SK-MEL-5 (cell line): ENCODE measurements around the gene MPP1. TPM values are rescaled to one million over a fixed set of nuclear protein-coding genes. Genes with fewer than 3 reads are reported as not detected.
A peak's percentile ranks its signal among the peaks of the same experiment; 100 is the strongest.

Source experiments
- DNase-seq: peaks from one replicate; pipeline ENCODE4 v3.0.0-alpha.2; 2016; ENCODE audit warnings: low read depth, low spot score
- in situ Hi-C: cut with HindIII; loops from 2 replicates; pipeline ENCODE4 v1.10.0; 2016; ENCODE audit warnings: low sequenced_read_pairs, high pct_unique_total_duplicates, low pct_unique_long_range_greater_than_20kb
- small RNA-seq, 2 experiments: library from RNA; depleted of rRNA; stranded (forward); fragments of <200 nt; gene quantifications; one replicate each; pipeline ENCODE3, GENCODE V24; 2014
- total RNA-seq: library from RNA; depleted of rRNA; stranded (reverse); fragments of >200 nt; shearing (Covaris generic); gene quantifications from 2 replicates; pipeline ENCODE4 v1.2.3, GENCODE V29; 2014; rRNA removed

Gene MPP1
- total RNA-seq, 1 experiment from 2014 or later = 7.9 TPM

DNA sequence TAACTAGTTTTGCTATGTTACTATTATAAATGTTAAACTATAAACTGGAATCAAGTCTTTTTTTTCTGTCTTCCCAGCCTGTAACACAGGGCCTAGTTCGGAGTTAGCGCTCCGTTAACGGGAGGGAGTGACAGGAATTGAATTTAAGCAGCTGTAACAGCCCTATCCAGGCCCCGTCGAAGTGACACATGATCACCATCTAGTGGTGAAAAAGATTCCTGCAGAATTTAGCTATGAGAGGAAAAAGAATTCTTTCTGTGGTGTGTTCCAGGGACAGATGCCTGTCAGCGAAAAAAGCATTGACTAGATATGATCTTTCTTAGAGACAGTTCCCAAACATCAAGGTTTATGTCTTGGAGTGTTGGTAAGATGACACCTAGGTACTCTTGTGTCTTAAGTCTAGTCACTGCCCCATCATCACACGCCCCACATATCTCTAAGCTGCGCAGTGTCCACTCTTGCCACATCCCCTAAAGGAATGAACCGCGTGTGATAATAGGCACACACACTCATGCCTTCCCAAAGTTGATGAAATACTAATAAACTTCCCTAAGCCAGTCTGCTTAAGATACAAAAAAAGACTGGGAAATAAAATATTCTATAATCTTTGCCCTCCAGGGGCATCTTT lies 56.5 kb downstream of the MPP1 start:
- in situ Hi-C loops = no loop called here
- DNase-seq = peak; percentile 69

DNA sequence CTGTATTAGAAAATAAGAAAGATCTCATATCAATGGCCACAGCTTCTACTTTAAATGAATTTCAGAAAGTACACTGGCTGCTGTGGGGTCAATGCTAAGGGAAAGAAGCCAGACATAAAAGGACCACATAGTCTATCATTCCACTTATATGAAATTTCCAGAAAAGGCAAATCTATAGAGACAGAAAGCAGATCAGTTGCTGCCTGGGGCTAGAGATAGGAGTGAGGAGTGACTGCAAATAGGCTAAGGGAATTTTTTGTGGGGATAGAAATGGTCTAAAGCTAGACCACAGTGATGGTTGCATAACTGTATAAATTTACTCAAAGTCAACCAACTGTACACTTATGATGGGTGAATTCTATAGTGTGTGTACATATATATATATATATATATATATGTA lies 62.7 kb downstream of the MPP1 start:
- in situ Hi-C loops = no loop called here
- no peak for DNase-seq

DNA sequence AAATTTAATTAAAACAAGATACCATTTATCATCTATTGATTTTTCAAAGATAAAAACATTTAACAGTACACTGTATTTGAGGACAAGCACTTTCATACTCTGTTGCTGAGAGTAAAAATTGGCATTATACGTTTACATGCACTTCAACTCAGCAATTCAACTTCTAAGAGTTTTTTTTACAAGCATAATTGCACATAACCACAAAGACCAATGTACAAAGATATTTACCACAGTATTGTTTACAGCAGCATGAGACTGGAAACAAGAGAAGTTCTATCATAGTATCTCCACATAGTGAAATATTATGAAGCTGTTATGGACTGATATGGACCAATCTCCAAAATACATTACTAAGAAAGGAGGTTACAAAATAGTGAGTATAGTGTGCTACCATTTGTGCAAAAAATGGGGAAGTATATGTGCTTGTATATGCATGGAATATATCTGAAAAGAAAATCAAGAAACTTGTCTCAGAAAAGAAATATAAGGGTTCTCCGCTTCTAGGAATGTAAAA lies 65.3 kb downstream of the MPP1 start:
- in situ Hi-C loops = no loop called here
- DNase-seq = no peak

- no peak for DNase-seq
- in situ Hi-C loops = no loop called here
These were observed 67.1 kb downstream of the MPP1 start for GRCh38 chrX:154738011-154738738.

- no peak for DNase-seq
- in situ Hi-C loops = no loop called here
These were observed 68.1 kb downstream of the MPP1 start for GRCh38 chrX:154737136-154737535.

- in situ Hi-C loops = no loop called here
- no peak for DNase-seq
These were observed 69.4 kb downstream of the MPP1 start for GRCh38 chrX:154735695-154736393.

GRCh38 chrX:154734061-154734781 lies 71.1 kb downstream of the MPP1 start:
- no peak for DNase-seq
- in situ Hi-C loops = no loop called here

- DNase-seq = no peak
- in situ Hi-C loops = no loop called here
These were observed 72.2 kb downstream of the MPP1 start for GRCh38 chrX:154733066-154733425.

DNA sequence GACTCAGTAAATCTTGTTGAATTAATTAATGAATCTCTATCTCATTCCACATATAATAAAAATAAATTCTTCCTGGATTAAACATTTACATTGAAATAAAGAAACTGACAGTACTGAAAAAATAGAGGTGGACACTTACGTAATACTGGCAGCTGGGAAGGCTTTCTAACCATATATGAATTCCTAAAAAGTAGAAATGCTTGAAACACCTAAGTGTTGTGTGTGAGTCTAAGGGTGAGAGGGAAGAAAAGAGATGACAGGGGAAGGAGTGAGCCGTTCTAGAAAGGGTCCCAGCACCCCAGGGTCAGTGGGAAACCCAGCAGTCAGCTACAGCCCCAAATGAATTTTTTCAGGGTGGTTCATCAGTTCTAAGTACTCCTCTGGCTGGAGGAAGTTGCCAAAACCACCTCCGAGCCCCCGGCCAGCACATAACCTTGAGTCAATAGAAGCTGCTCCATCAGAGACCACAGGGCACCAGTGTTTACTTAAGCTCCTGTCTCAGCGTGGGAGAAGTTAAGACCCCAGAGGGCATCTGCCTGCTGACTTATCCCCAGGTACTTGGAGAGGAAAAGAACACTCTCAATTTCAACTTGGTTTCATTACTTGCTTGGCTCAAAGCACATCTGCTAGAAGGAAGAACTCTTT lies 72.7 kb downstream of the MPP1 start:
- DNase-seq = no peak
- in situ Hi-C loops = no loop called here

DNA sequence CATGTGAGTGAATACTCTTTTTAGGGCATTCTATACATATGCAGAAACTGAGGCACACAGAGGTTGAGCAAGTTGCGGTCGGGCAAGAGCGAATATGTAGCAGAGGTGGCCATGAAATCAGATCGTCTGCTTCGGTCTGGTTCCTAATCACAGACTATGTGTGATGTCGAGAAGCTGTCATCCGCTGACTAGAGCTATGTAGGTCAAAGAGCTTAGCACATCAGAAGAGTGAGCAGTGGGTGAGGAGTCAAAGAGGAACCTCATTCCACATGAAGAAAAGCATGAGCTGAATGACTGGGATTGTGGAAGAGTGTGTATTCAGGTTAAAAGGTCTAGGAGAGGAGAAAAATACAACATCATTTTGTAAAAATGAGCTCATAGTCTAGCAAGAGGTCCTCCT lies 73.4 kb downstream of the MPP1 start:
- in situ Hi-C loops = no loop called here
- DNase-seq = no peak

DNA sequence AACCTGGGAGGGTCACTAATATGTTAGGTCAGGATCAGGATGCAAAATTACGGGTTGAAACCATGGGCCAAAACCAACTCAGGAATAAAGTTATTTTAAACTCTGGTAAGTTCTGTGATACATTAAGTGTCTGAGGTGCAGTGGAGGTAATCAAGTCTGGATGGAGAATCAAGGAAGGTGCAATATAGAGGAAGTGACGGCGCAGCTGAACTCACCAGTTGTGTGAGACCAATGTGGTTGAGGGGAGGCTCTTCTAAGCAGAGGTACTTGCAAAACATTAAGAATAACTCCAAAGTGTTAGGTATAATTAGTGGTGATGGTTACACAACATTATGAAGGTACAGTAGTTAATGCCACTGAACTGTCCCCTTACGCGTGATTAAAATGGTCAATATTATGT lies 74.1 kb downstream of the MPP1 start:
- no peak for DNase-seq
- in situ Hi-C loops = no loop called here

DNA sequence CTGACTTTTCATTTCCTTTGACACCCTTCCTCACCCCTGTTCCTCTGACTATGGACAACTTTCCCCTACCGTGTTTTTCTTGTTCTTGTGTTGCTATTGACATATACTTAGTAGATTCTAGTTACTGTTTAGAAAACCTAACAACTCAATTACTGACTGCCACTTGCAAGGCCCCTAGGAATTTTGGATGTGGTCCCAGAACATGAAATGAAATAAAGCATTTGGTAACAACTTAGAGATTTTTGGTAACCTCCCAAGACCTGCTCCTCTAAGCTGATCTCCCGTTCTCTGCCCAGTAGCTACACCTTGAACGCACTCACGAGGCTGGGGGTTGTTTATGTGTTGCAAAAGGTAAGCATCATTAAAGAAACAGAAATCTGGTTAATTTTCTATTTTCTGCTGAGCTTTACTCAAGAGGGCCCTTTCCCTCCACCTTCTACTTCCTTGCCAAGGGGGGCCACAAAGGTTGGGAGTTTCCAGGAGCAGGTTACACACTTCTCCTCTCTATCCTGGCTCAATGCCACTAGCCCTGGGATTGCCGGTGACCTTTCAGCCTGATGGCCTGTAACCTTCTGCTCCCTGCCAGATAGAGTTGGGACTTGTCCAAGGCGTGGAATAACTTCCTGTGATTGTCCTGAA lies 74.9 kb downstream of the MPP1 start:
- in situ Hi-C loops = no loop called here
- no peak for DNase-seq

GRCh38 chrX:154729439-154729838 lies 75.8 kb downstream of the MPP1 start:
- in situ Hi-C loops = no loop called here
- no peak for DNase-seq

Small RNAs within 50 kb of the gene (small RNA-seq; reads per million reads assigned to genes)
- gene SNORA36A = 0 reads per million in 2 experiments

Other genes starting within 250 kb of the MPP1 start
- gene CTAG1A, start 220.4 kb downstream of the MPP1 start, total RNA-seq = not detected in 2 replicates
- not detected in 2 replicates for gene CTAG1B, start 186.2 kb downstream of the MPP1 start, total RNA-seq
- 0.29 and 1.0 TPM in 2 replicates for gene CTAG2, start 151.9 kb downstream of the MPP1 start, total RNA-seq
- 0.40 and 0.61 TPM in 2 replicates for gene GAB3, start 54.4 kb downstream of the MPP1 start, total RNA-seq
- gene DKC1, start 42.6 kb downstream of the MPP1 start, total RNA-seq = 54.4 and 61.9 TPM in 2 replicates
- not detected in 2 replicates for gene SMIM9, start 29.2 kb upstream of the MPP1 start, total RNA-seq
- gene F8A1, start 80.9 kb upstream of the MPP1 start, total RNA-seq = 2.2 and 3.5 TPM in 2 replicates
- gene F8, start 217.2 kb upstream of the MPP1 start, total RNA-seq = 0.50 and 0.56 TPM in 2 replicates
- 70.0 and 81.8 TPM in 2 replicates for gene FUNDC2, start 221.4 kb upstream of the MPP1 start, total RNA-seq